ENCODE data around the gene GRIK3.

Gene GRIK3

DNA sequence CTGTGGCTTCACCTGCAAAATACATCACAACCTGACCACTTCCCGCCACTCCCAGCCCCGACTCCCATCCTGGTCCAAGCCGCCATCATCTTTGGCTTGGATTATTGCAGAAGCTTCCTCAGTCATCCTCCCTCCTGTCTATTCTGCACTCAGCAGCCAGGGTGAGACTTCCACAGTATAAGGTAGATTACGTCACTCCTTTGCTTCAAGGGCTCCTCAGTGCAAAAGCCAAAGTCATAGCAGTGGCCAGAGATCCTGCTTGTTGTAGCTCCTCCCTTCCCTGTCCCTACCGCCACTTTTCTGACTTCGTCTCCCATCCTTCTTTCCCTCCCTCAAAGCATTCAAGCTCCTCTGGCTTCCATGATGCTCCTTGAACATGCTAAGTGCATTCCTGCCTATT is 152.8 kb downstream of the GRIK3 start:
- DNase-seq (ENCODE audit: extremely low read depth in 1 of 2, low read depth in 1 of 2), result no peak

DNA sequence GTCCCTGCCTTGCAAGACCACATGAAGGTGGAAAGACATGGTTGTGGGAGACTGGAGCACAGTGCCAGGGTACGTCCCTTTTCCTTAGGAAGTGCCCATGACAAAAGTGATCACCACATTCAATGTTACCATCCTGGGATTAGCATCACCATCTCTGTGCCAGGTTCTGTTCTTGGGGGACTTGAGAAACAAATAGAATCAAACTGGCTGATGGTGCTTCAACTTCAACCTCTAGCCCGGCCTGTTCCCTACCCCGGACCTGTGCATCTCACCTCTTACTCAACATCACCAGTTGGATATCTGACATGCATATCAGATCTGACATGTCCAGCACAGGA is 153.3 kb downstream of the GRIK3 start:
- no peak for DNase-seq (ENCODE audit: extremely low read depth in 1 of 2, low read depth in 1 of 2)

DNA sequence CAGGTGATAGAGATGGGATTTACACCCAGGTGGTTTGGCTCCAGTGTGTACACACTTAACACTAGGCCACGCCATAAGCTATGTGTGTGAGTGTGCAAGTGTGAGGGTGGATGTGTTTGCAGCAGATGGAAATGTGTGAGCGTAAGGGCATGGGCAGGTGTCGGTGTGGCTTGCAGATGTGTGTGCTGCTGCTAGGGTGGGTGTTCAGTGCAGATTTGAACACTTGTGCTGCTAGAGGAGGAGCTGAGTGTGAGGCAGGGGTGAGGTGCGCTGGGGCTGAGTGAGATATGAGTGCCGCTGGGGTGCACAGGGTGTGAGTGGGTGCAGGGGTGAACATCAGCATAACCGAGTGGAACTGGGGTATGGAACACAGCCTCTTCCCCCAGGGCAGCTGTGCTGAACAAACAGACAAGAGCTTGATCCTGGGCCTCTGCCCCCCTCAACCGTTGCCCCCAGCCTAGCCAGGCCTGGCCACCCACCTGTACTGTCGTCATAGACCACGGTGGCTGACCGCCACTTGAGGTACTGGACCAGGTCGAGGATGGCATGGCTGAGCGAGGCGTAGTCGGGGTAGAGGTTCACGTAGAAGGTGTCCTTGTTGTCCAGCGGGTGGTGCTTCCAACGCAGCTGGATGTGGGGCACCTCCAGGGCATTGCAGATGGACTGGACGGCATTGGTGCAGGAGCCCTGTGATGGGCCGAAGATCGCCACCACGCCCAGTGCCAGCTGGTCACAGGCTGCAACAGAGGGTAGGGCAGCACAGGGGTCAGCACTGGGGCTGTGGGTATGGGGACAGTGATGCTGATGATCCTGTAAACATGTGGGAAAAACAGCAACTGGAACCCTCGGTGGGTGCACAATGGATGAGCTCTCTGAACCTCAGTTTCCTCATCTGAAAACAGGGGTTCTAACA is 153.9 kb downstream of the GRIK3 start:
- DNase-seq (ENCODE audit: extremely low read depth in 1 of 2, low read depth in 1 of 2), result no peak

DNA sequence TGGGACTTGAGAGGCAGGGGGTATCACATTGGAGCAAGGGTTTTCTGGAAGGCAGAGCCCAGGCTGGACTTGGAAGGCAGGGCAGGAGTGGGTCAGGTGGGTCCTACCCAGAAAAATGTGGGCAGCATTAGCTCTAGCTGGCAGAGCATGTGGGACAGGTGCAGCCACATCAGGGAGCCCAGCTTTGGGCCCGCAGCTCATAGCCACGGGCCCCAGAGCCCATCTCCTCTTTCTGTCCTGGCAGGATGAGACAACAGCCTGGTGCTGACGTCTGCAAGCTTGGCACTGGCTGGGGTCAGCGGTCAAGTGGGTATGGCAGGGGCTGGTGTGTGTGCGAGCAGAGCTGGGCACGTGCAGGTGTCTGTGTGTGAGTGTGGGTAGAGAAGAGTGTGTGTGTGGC is 154.7 kb downstream of the GRIK3 start:
- no peak for DNase-seq (ENCODE audit: extremely low read depth in 1 of 2, low read depth in 1 of 2)

DNA sequence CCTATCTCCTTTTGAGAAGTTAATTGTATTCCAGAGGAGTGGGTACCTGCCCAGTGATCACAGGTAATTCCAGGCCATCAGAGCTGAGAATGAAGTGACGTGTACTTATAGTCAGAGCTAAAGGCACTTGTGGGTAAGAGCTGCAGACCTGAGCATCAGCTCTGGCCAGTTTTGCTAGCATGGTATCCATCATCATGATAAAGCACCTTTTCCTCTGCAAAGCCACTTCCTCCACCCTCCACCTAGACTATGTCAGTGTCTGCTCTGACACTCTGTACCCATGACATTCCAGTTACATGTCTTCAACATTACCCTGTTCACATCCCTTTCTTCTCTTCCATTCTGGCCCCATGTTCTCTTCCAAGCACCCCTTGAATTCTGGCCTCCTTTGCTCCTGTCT is 157.3 kb downstream of the GRIK3 start:
- no peak for DNase-seq (ENCODE audit: extremely low read depth in 1 of 2, low read depth in 1 of 2)

DNA sequence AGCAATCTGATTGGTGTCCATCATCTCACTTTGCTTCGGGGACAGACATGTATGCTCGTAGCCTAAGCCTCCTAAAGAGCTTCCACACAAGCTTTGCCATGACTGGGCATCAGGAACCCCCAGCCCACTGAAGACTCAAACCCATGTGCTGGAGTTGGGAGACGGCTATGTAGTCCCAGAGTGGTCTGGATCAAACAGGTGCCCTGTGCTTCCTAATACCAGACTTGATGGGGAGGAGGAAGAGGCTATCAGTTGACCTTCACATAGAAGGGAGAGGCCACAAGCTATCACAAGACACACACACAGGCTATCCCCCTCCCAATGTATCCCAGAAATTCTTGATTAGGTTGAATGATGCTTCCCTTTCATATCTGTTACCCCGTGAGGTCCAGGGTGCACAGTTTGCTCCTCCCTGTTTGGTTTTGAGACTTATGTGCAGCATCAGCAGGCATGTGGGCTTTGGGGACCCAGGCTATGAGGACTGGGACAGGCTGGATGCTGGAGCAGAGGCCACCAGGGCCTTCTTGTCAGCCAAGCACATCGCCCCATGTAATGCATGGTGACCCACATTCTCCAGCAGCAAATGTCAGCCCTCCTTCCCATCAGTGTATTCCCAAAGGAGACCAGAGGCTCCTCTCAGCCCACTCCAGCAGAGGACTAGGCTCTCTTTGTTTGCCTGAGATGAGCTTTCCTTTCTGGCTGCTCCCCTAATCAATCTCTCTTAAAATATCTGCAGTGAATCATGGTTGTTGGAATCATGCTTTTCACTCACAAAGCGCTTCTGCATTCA is 159.8 kb downstream of the GRIK3 start:
- no peak for DNase-seq (ENCODE audit: extremely low read depth in 1 of 2, low read depth in 1 of 2)

DNA sequence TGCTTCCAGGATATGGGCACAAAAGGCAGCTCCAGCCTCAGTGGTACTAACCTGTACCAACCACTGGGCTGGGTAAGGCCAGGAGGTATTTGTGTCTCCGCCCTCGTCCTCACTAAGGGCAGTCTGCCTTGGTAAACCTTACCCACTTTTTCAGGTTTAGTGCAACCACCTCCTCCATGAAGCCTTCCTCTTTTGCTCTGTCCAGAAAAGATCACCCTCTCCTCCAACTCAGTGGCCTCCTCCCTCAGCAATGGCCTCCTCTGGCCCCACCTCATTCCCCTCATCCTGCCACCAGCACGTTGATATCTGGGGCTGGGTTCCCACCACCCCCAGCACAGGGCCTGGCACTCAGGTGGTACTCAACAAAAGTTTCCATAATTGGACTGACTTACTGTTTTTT is 161.5 kb downstream of the GRIK3 start:
- DNase-seq (ENCODE audit: extremely low read depth in 1 of 2, low read depth in 1 of 2), result no peak

DNA sequence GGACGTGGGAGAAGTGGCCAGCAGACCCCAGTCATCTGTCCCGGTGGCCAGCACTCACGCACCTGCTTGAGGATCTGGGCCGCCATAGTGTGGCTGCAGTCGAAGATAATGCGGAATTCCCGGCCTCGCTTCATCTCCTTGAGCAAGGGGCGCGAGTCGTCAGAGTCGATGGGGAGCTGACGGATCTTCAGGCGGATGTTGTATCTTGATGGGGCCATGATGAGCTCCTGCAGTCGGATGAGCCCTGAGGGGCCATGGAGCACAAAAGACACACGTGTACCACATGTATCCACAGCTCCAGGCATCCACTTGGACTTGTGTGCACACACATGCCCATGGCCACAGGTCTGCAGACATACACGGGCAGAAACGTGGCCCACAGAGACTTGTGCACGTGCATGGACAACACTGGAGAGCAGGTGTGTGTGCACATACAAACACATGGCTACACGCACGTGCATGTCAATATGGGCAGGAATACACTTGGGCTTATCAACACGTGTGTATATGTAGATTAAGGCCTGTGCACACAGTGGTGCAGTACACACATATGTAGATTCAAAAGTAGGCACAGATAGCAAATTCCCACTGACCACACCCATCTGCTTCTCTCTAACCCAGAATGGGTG is 162.1 kb downstream of the GRIK3 start:
- no peak for DNase-seq (ENCODE audit: extremely low read depth in 1 of 2, low read depth in 1 of 2)

DNA sequence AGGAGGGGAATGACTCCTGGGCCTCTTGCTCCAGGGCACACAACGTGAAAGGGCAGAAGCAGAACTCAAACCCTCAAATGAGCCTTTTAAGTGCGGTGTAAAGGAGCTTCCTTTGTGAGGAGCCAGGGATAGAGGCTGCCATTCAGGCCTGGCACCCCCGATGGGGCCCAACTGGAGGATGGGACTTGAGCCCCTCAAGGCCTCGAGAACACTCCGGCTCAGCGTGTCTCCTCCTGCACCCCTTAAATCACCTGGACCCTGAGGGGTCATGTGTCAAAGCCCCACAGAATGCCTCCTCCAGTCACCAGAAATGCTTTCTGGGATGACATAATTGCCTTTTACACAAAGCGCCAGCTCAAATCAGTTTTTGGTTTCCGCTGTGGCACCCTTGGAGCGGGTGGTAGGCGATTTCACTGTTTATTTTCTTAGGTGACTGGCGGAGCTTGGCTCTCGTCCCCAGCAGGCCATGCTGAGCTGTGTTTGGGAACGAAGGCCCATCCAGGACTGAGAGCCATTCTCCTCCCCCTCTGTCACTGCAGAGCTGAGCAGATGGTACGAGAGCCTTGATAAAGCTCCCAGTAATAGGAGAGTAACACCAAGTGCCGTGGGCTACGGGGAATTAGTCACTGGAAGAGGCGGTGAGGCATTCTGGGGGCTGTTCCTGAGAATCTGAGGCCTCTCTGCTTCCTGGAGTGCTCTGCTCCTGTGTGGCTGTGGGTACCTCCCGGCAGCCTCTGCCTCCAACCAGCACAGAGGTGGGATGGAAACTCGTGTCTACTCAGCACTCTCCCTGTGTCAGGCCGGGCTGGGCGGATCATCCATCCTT is 163.0 kb downstream of the GRIK3 start:
- no peak for DNase-seq (ENCODE audit: extremely low read depth in 1 of 2, low read depth in 1 of 2)

DNA sequence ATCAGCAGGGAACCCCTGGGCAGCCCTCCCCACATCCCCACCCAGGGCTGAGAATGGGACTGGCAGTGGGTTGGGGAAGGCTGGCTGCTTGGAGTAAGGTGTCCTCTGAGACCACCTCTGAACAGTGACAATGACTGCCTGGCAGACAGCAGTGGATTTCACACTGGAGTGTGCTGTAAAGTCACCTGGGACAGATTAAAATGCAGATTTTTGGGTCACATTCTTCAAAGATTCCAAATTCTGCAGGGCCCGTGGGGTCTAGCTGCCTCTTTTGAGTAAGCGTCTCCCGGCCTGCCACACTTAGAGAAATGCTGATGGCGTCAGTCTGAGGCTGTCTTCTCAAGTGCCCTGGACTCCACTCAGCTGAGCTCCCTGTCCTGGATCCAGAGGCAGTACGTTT is 164.5 kb downstream of the GRIK3 start:
- DNase-seq (ENCODE audit: extremely low read depth in 1 of 2, low read depth in 1 of 2), result no peak

DNA sequence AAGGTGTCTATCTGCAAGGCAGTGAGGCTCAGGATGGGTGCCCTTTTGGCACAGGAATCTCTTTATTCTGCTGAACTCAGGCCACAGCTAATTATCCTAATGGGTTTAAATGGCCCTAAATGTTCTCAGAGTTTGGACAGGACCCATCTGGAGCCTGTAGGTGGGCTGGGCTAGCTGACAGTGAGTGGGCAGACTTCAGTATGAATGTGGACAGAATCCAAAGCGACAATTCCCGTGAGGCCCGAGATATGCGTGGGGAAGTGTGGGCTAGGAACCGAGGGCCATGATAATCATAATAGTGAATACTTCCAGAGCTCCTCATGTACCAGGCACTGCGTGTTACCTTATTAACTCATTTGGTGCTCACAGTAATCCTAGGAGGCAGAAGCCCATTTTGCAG is 165.3 kb downstream of the GRIK3 start:
- no peak for DNase-seq (ENCODE audit: extremely low read depth in 1 of 2, low read depth in 1 of 2)

DNA sequence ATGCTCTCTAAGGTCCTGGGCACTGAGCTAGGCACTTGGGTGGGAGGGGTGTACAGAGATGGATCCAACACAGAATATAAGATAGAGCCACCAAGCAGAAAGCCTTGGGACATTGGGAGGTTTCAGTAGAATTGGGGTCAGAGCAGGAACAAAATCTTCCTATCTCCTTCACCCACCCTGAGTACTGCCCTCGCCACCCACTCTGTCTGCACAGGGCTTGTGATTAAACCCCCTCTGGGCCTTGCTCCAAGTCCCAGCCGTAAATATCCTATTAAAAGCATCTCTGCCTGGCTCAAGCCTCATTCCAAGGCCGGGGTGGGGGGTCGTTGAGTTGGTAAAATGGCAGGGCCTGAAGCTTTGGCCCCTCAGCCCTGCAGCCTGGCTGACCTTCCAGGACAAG is 166.7 kb downstream of the GRIK3 start:
- DNase-seq (ENCODE audit: extremely low read depth in 1 of 2, low read depth in 1 of 2), result no peak

DNA sequence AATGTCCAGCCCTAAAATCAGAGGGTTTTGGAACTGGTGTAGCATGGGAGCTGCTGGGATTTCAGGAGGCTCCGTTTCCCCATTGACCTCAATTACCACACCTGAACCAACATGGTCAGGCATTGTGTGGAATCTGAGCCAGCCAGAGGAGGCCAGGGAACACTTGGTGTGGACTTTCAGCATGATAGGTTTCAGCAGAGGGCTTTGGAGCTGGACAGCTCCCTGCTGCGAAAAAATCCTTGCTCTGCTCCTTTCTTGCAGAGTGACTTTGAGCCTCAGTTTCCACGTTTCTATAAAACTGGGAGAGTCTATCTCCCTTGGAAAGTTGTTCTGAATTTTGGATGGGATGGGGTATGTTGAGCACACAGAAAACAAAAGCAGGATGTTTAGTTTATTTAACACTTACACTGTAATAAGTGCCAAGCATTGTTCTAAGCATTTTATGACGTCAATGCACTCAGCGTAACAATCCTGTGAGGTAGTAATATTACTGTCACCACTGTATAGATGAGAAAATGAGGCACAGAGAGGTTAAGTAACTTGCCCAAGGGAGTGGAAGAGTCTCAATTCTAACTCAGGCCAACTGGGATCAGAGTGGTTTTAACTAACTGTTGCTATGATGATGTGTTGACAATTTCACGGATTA is 168.0 kb downstream of the GRIK3 start:
- DNase-seq (ENCODE audit: extremely low read depth in 1 of 2, low read depth in 1 of 2), result no peak

DNA sequence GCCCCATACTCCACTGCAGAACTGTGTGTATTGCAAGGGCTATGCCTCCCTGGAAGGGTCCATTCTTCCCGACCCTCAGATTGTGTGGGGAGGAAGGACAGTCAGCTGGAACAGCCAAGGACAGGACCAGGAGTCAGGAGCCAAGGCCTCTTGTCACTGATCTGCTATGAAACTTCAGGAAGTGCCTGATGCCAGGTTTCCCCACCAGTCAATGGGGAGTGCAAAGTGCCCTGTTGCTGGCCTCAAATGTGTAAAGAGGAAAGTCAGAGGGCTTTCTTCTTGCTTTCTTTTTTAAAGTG is 168.8 kb downstream of the GRIK3 start:
- no peak for DNase-seq (ENCODE audit: extremely low read depth in 1 of 2, low read depth in 1 of 2)

DNA sequence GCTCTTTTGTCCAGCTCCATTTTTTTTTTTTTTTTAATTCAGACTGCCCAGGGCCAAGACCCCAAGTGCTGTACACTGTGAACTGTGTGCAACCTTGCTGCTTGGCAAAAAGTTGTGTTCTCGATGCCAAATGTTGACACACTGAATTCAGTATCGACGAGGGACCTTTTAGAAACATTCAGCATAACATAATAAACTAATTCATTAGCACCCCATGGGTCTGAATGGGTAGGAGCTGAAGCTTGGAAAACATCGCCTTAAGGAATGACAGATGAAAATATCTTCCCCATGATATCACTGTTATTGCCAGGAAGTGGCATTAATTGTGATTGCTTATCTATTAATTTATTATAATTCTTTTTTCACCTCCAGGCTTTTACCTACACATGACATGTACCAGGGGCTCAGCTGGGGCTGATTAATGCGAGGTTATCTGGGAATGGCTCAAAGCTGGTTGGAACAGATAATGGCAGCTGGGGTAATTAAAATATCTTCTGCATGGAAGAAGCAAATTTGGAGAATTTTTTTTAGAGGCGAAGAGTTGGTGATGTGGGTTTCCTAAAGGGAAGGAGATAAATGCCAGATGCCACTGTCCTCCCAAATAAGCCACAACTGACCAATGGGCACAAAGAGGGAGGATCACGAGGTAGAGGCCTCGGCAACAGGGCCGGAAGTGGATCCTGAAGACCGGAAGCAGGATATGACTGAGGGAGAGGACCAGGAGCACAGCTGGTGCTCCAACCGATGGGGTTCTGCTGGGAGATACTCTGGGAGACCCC is 169.3 kb downstream of the GRIK3 start:
- DNase-seq (ENCODE audit: extremely low read depth in 1 of 2, low read depth in 1 of 2), result no peak

DNA sequence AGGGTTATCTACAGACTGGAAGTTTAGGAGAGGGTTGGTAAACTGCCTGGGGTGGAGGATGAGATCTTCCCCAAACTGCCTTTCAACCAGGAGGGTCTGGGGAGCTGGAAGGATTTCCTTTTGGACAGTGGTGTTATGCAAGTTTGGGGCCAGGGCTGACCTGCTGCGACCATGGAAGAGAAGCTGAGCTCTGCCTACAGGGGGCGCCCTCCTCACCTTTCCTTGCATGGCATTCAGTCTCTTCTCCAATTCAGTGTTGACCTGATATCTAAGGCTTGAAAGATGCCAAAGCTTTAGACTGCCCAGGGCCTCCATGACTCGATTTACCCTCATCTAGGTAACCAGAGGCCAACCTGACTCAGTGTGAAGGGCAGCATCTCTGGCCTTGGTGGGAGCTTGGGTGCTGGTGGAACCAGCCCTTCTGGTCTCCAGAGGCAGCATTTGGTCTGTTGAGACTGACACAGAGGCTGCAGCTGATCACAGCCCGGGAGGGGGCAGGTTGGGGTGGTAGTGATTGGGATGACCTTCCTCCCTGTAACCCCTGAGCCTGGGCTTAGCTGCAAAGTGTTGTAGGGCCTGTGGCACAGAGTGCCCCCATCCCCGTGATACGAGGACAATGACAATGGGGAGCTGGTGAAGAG is 170.0 kb downstream of the GRIK3 start:
- no peak for DNase-seq (ENCODE audit: extremely low read depth in 1 of 2, low read depth in 1 of 2)

DNA sequence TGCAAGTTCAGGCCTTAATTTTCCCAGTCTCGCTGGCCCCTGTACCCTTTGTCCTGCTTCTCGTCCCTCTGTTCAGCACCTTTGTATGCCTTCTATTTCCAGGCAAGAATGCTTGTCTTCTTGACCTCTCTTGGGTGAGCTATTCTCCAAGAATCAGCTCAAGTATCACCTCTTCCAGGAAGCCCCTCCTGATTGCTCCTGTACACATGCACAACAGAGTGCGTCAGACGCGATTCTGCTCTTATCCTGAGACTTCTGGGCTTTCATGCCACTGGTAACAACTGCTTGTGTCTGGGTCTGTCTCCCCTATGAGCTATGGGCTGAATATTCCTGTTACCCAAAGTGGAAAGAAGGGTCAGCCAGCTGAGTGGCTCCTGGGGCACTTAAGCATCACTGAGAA is 170.8 kb downstream of the GRIK3 start:
- no peak for DNase-seq (ENCODE audit: extremely low read depth in 1 of 2, low read depth in 1 of 2)

DNA sequence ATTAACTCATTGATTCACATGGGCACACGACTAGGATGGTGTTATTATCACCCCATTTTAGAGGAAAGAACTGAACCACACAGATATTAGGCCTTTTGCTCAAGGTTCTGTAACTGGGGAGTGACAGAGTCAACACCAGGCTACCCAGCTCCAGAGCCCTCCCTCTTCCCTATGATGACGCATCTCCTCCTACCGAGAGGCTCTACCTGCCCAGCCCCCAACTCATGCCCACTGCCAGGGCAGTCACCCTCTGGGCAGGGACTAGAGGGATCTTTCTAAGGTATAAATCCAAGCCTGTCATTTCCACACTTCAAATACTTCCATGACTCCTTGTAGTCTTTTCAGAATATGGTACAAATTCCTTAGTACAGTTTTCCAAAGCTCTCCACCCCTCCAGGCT is 171.3 kb downstream of the GRIK3 start:
- no peak for DNase-seq (ENCODE audit: extremely low read depth in 1 of 2, low read depth in 1 of 2)

DNA sequence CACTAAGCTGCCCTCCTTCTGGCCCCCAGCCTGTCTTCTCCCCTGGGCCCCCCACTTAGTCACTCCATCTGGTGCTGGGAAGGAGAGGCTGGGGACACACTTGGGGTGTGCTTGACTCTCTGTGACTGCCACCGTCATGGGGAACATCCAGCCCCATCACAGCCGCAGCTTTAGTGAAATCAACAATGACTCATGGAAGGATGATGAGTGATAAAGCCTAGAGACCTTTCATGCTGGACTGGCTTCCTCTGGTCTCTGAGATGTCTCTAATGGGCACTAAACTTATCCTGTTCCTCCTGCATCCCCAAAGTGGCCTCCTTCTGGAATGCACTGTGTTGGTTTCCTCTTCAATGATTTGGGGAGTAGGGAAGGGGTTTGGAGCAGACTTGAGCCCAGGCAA is 172.9 kb downstream of the GRIK3 start:
- DNase-seq (ENCODE audit: extremely low read depth in 1 of 2, low read depth in 1 of 2), result no peak

All from activated CD8-positive, alpha-beta memory T cell treated with anti-CD3 and anti-CD28 coated beads for 1 hour (primary cell).